Activated CD8-positive, alpha-beta memory T cell treated with anti-CD3 and anti-CD28 coated beads for 36 hours (primary cell): ENCODE measurements around the gene UGT3A1. TPM values are rescaled to one million over a fixed set of nuclear protein-coding genes. Genes with fewer than 3 reads are reported as not detected.
"Not testable (repeated sequence)": the region's sequence is repeated elsewhere in the genome, so short reads cannot be mapped to it uniquely, and the experiment has no call there.

Source experiments
- CTCF ChIA-PET: fragments of 350-600 bp; sonication (Branson Sonifier 250); formaldehyde crosslinking; loops from one replicate; lab custom pipeline; 2021; ENCODE audit warnings: antibody characterized with exemption; lab: Charles Lee
- POLR2A ChIA-PET: fragments of 350-600 bp; sonication (Branson Sonifier 250); formaldehyde crosslinking; loops from one replicate; lab custom pipeline; 2021; ENCODE audit warnings: antibody characterized with exemption; lab: Charles Lee
- total RNA-seq, 2 experiments: library from RNA; stranded (reverse); gene quantifications; one replicate each; pipeline ENCODE4 v1.2.3, GENCODE V29; 2021

The UGT3A1 gene
- total RNA-seq, 2 experiments from 2014 or later = not detected

DNA sequence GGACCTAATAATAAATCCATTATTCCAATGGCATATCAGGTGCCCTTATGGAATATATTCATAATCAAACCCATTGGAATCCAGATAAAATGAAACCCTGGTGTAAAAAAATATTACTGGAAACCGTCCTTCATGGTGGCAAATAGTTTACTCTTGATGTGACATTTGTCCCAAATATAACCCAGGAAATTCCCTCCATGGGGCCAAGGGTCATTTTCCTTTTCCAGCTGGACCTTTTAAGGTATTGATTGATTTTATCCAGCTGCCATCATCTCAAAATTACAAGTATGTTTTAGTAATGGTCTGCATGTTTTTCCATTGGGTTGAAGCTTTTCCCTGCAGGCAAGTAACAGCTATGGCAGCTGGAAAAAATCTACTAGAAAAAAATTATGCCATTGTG is 8.4 kb upstream of the UGT3A1 start:
- POLR2A ChIA-PET = no interaction called here
- CTCF ChIA-PET = no interaction called here

GRCh38 chr5:35996076-35996475 is 4.9 kb upstream of the UGT3A1 start:
- POLR2A ChIA-PET = no interaction called here
- CTCF ChIA-PET = no interaction called here

GRCh38 chr5:35990520-35990919 is 670 bp downstream of the UGT3A1 start:
- ChIA-PET POLR2A (no interaction called here), CTCF (no interaction called here)

- ChIA-PET CTCF (no interaction called here), POLR2A (no interaction called here)
Observed at GRCh38 chr5:35988529-35988928, 2.7 kb downstream of the UGT3A1 start.

GRCh38 chr5:35987776-35988175 is 3.4 kb downstream of the UGT3A1 start:
- ChIA-PET CTCF (no interaction called here), POLR2A (no interaction called here)

- CTCF ChIA-PET = no interaction called here
- POLR2A ChIA-PET = no interaction called here
Observed at GRCh38 chr5:35979715-35980114, 11.5 kb downstream of the UGT3A1 start.

DNA sequence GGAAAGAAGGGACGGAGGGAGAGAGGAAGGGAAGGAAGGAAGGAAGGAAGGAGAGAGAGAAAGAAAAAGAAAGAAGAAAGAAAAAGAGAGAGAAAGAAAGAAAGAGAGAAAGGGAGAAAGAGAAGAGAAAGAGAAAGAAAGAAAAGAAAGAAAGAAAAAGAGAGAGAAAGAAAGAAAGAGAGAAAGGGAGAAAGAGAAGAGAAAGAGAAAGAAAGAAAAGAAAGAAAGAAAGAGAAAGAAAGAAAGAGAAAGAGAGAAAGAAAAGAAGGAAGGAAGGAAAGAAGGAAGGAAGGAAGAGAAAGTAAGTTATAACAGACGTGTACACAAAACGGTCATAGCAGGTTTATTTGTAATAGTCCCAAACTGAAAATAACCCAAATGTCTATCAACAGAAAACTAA is 14.3 kb downstream of the UGT3A1 start:
- CTCF ChIA-PET, POLR2A ChIA-PET: not testable (repeated sequence)

DNA sequence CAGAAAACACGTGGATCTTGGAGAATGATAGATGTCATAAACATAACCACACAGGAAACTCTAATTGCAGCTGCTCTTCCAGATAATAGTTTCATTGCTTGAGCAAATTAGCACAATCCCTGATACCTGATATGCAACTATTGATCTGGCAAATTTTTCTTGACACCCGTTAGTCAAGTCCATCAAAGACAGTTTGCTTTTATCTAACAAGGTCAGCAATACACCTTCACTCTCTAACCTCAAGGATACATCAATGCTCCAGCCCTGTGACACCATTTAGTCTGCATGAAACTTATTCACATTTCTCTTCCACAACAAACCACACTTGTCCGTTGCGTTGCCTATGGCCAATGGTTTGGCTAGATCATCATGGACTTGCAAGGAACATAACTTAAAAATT is 16.6 kb downstream of the UGT3A1 start:
- ChIA-PET POLR2A (no interaction called here), CTCF (no interaction called here)

GRCh38 chr5:35971878-35972210 is 19.3 kb downstream of the UGT3A1 start:
- POLR2A ChIA-PET = no interaction called here
- CTCF ChIA-PET = no interaction called here

GRCh38 chr5:35971186-35971877 is 19.9 kb downstream of the UGT3A1 start:
- ChIA-PET CTCF (no interaction called here), POLR2A (no interaction called here)

- CTCF ChIA-PET = interaction anchor here (1.0 kb wide), 1 partner anchor 803 kb away, joined by 3 read pairs; no protein-coding TSS in a partner anchor
- POLR2A ChIA-PET = no interaction called here
Observed at GRCh38 chr5:35963381-35963843, 27.8 kb downstream of the UGT3A1 start.

DNA sequence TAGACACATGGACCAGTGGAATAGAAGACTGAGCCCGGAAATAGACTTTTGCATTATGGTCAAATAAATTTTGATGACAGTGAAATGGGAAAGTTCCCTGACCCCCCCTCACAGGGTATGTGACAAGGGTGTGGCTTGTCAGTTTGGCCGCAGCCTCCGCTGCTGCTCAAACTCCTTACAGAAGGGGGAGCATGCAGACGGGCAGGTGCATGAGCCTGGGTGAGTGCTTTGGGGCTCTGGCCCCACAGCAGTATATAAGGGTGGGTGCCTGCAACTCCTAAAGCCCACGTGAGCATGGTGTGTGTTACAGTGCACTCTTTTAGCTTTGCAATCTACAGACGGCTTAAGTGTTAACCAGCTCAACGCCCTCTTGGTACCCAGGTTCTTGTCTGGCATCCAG is 30.9 kb downstream of the UGT3A1 start:
- ChIA-PET CTCF (no interaction called here), POLR2A (no interaction called here)

GRCh38 chr5:35956429-35956828 is 34.8 kb downstream of the UGT3A1 start:
- POLR2A ChIA-PET = no interaction called here

DNA sequence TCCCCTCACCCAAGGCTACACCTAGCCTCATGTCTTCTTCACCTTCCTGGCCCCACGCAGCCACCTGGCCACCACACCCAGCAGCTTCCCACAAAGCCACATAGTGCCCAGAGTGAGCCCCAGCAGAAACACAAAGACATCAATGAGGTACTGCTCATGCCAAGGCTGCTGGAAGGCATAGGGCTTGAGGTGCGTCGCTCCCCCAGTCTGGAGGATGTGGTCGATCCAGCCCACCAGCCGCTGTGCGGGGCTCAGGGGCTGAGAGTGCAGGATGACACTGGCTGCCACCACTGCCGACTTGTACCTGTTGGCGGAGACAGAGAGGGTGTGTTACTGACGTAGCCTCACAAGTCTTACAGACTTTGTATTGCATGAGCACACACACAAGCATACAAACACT is 37.0 kb downstream of the UGT3A1 start:
- ChIA-PET POLR2A (no interaction called here), CTCF (no interaction called here)

More at GRCh38 chr5:35956429-35956828, 34.8 kb downstream of the UGT3A1 start:
- CTCF ChIA-PET = interaction anchor here (0.5 kb wide), 1 partner anchor 37 kb away, joined by 3 read pairs; no protein-coding TSS in a partner anchor

DNA sequence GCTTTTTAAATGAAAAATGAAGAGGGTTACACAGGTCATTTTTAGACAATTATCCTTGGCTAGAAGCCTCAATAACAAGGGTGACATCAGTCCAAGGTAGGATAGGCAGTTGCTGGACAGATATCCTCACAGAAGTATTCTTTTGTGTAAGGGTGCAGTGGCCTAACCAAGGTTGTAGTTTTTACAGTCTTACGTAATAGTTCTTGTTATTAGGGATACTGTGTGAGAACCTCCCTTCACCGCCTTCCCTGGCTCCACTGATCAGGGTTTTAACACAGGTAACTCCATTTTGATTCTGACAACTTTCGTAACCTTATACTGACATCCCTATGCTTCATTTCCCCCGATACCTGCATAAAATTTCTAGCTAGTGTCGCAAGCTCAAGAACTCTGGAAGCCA is 44.1 kb downstream of the UGT3A1 start:
- CTCF ChIA-PET = no interaction called here
- POLR2A ChIA-PET = no interaction called here

DNA sequence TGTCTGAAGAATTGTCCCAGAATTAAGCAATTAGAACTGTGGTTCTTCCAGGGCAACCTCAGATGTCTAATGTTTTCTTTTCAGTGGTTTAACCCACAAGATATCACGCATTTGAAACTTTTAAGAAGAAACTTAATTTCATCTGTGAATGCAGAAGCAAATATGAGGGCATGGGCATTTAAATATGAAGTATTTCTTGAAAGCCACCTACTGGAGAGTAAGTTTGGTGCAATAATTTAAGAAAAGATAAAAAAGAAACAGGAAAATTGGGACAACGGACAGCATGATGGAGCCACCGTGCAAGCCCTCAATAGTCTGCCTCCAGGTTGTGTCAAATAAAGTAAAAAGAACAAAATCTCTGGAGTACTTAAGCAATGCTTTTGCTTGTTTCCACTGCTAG is 51.6 kb downstream of the UGT3A1 start:
- CTCF ChIA-PET = no interaction called here

DNA sequence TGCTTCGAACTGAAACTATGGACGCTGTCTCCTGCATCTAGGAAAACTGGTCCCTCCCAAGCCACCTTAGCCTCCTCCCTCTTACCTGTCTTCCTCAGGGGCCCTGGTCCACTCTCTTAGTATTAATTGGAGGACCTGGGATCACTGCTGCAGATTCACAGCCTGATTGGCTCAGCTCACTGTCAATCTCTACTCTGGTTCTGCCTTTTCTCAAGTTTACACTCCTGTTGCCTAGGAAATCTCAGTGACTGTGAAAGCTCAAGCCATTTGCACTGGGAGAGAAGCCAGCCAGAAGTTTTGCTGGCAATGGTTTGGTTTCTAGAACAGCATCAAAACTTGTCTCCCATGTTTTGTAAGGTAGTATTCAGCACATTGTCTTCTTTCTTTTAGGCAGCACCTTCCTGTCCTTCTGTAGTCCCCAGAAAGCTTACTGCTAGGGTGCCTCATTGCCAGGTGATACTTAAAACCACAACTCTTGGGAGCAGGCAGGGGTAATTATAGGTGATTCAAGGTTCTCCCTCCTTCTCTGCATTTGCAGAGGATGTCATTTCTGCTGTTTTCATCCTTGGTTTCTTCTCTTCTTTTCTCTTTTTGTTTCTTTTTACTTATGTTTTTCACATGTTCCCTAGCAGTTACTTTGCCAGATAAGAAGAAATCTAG is 52.5 kb downstream of the UGT3A1 start, which contains the start of gene CAPSL:
Gene CAPSL (minus strand): TSS at position 55 of the 660 bp plus-strand sequence. CDS start 17,502 bp downstream, outside the sequence.
- POLR2A ChIA-PET = no interaction called here
- CTCF ChIA-PET = interaction anchor here (0.5 kb wide), 1 partner anchor 1500 kb away, joined by 3 read pairs; no protein-coding TSS in a partner anchor

More for the DNA sequence above, 51.6 kb downstream of the UGT3A1 start:
- POLR2A ChIA-PET = no interaction called here

DNA sequence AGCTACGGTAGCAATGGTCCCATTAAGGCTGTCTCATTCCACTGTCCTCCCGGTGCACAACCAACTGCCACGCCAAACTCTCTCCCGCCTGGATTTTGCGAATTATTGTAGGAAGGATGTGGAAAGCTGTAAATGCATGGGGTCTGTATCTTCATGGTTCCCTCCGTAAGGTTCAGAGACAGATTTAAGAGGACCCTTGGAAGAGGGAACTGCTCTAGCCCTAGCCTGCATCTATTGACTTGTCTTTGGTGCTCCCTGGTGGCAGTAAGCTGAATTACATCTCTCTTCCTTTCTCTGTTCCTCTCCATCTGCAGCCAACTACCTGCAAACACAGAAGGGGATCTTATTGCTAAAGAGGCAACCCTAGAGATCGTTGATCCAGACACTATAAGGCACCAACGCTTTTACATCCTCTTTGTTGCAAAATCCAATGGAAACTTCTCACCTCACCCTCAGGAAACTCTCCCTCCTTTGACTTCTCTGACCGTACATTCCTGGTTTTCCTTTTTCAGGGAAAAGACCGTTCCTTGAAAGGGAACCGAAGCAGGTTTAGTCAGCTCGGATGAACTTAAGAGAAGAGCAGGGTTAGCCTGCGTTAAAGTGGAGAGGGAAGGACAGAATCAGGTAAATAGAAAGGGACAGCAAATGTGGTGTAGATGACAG is 64.7 kb downstream of the UGT3A1 start:
- CTCF ChIA-PET = interaction anchor here (0.6 to 4.3 kb wide), 28 partner anchors 20 to 1010 kb away, joined by 3 to 36 read pairs (median 4); partner anchors contain the start of genes SKP2 and SPEF2
- POLR2A ChIA-PET = interaction anchor here (0.6 to 0.8 kb wide), 2 partner anchors 74 to 115 kb away, joined by 6 to 7 read pairs; no protein-coding TSS in a partner anchor

DNA sequence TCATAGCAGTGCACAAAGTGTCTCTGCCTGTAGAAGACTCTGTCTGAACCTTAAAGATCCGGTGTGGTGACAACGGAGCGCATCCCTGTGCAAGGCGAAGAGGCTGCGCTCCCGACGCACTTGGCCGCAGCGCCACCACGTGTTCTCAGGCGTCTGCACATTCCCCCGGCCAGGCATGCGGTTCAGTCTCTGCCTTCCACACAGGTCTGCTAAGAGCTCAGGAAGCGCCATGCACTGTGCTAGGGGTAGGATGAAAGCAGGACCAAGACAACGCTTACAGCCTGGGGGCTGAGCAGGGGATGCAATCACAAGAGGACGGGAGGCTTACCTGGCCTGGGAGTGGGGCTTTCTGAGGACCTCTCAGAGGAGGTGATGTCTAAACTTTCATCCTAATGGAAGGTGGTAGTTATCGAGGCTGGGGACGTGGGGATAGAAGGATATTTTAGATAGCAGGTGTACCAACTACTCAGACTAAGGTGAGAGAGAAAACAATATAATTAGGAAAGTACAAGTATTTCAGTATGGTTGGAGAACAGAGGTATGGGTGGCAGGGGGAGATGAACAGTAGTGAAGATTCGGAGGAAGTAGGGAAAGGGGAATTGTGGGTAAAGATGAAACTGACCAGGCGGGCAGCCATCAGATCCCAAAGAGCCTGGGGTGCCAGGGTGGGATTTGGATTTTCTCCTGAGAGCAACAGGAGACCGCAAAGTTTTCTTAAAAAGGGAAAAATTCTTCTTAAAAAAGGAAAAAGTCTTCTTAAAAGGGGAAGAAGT is 66.1 kb downstream of the UGT3A1 start:
- CTCF ChIA-PET = interaction anchor here (0.6 to 4.3 kb wide), 32 partner anchors 18 to 832 kb away, joined by 3 to 36 read pairs (median 4); partner anchors contain the start of genes IL7R, SKP2 and SPEF2
- POLR2A ChIA-PET = interaction anchor here (0.6 to 1.2 kb wide), 7 partner anchors 30 to 316 kb away, joined by 3 to 15 read pairs (median 4); partner anchors contain the start of gene NADK2
